ENCODE data around the gene POLR1E. TPM values are rescaled to one million over a fixed set of nuclear protein-coding genes. Genes with fewer than 3 reads are reported as not detected.
A peak's percentile ranks its signal among the peaks of the same experiment; 100 is the strongest.

The POLR1E gene
- total and polyA plus RNA-seq, 10 of the 15 experiments (the other 5 are each of a cell fraction or from before 2014, with no cell fraction given), result 13.7 to 71.3 (median 50.4) TPM

GRCh38 chr9:37531699-37532098 lies 46.0 kb downstream of the POLR1E start (continued):
- TF ChIP-seq, protein P1, sequence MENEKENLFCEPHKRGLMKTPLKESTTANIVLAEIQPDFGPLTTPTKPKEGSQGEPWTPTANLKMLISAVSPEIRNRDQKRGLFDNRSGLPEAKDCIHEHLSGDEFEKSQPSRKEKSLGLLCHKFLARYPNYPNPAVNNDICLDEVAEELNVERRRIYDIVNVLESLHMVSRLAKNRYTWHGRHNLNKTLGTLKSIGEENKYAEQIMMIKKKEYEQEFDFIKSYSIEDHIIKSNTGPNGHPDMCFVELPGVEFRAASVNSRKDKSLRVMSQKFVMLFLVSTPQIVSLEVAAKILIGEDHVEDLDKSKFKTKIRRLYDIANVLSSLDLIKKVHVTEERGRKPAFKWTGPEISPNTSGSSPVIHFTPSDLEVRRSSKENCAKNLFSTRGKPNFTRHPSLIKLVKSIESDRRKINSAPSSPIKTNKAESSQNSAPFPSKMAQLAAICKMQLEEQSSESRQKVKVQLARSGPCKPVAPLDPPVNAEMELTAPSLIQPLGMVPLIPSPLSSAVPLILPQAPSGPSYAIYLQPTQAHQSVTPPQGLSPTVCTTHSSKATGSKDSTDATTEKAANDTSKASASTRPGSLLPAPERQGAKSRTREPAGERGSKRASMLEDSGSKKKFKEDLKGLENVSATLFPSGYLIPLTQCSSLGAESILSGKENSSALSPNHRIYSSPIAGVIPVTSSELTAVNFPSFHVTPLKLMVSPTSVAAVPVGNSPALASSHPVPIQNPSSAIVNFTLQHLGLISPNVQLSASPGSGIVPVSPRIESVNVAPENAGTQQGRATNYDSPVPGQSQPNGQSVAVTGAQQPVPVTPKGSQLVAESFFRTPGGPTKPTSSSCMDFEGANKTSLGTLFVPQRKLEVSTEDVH (IDR thresholded peaks at IDR 0.05; ENCODE audit: low read depth, partially characterized antibody), result no peak
- peak; percentile 90 for TF ChIP-seq RUNX3 (IDR thresholded peaks at IDR 0.05; ENCODE audit: low read length)
- TF ChIP-seq, protein P2, sequence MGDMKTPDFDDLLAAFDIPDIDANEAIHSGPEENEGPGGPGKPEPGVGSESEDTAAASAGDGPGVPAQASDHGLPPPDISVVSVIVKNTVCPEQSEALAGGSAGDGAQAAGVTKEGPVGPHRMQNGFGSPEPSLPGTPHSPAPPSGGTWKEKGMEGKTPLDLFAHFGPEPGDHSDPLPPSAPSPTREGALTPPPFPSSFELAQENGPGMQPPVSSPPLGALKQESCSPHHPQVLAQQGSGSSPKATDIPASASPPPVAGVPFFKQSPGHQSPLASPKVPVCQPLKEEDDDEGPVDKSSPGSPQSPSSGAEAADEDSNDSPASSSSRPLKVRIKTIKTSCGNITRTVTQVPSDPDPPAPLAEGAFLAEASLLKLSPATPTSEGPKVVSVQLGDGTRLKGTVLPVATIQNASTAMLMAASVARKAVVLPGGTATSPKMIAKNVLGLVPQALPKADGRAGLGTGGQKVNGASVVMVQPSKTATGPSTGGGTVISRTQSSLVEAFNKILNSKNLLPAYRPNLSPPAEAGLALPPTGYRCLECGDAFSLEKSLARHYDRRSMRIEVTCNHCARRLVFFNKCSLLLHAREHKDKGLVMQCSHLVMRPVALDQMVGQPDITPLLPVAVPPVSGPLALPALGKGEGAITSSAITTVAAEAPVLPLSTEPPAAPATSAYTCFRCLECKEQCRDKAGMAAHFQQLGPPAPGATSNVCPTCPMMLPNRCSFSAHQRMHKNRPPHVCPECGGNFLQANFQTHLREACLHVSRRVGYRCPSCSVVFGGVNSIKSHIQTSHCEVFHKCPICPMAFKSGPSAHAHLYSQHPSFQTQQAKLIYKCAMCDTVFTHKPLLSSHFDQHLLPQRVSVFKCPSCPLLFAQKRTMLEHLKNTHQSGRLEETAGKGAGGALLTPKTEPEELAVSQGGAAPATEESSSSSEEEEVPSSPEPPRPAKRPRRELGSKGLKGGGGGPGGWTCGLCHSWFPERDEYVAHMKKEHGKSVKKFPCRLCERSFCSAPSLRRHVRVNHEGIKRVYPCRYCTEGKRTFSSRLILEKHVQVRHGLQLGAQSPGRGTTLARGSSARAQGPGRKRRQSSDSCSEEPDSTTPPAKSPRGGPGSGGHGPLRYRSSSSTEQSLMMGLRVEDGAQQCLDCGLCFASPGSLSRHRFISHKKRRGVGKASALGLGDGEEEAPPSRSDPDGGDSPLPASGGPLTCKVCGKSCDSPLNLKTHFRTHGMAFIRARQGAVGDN (IDR thresholded peaks at IDR 0.05), result peak; percentile 46; the same call in 1 of the 2 replicates
- TF ChIP-seq PML (IDR thresholded peaks at IDR 0.05; ENCODE audit: low read length), result 0 out of 2 replicates have a peak, but pooled peaks have one; percentile 18
- TF ChIP-seq NFIC (IDR thresholded peaks at IDR 0.05; ENCODE audit: low read depth, low read length), result peak; percentile 48; the same call in 1 of the 2 replicates
- no peak; the same call in 1 of the 2 replicates for TF ChIP-seq PAX5 (IDR thresholded peaks at IDR 0.05; ENCODE audit: borderline replicate concordance, low read depth, low read length)
- no peak; a peak in 1 of 4 replicates for TF ChIP-seq BHLHE40 (IDR thresholded peaks at IDR 0.05; ENCODE audit: borderline replicate concordance in 1 of 2, low read depth in 2 of 2, low read length in 1 of 2)
- no peak for TF ChIP-seq BRCA1 (IDR thresholded peaks at IDR 0.05; ENCODE audit: low read depth, low read length)
- TF ChIP-seq RAD51 (IDR thresholded peaks at IDR 0.05), result no peak
- TF ChIP-seq E4F1 (IDR thresholded peaks at IDR 0.05; ENCODE audit: borderline replicate concordance, partially characterized antibody), result no peak
- no peak for TF ChIP-seq NFYA (IDR thresholded peaks at IDR 0.05; ENCODE audit: borderline replicate concordance, low read depth, low read length)
- no peak for TF ChIP-seq EZH2 (IDR thresholded peaks at IDR 0.05; ENCODE audit: borderline replicate concordance, control insufficient read depth, low read depth, low read length)
- TF ChIP-seq, protein P3, sequence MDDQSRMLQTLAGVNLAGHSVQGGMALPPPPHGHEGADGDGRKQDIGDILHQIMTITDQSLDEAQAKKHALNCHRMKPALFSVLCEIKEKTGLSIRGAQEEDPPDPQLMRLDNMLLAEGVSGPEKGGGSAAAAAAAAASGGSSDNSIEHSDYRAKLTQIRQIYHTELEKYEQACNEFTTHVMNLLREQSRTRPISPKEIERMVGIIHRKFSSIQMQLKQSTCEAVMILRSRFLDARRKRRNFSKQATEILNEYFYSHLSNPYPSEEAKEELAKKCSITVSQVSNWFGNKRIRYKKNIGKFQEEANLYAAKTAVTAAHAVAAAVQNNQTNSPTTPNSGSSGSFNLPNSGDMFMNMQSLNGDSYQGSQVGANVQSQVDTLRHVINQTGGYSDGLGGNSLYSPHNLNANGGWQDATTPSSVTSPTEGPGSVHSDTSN (IDR thresholded peaks at IDR 0.05; ENCODE audit: insufficient replicate concordance, low read depth, low read length), result no peak
- TF ChIP-seq POU2F2 (IDR thresholded peaks at IDR 0.05; ENCODE audit: borderline replicate concordance, low read depth, low read length), result peak; percentile 76; the same call in 2 of the 3 replicates
- no peak for TF ChIP-seq RB1 (IDR thresholded peaks at IDR 0.05; ENCODE audit: borderline replicate concordance)
- TF ChIP-seq MEF2A (IDR thresholded peaks at IDR 0.05; ENCODE audit: insufficient read depth, low read depth, low read length), result peak; percentile 50; the same call in 1 of the 2 replicates
- TF ChIP-seq ESRRA (IDR thresholded peaks at IDR 0.05; ENCODE audit: low read length), result peak; percentile 91; the same call in 1 of the 2 replicates
- TF ChIP-seq ZNF207 (IDR thresholded peaks at IDR 0.05; ENCODE audit: borderline replicate concordance), result no peak

Measured in GM12878 (cell line).